NOMO-1 treated with dmso at 0.1 percent for 144 hours (cell line): Measurements from ENCODE around the gene MTA1.

Source experiments
- DNase-seq: peaks from one replicate; lab custom pipeline; 2025; ENCODE audit not compliant: unreplicated experiment; lab: John Stamatoyannopoulos, UW

The MTA1 gene

DNA sequence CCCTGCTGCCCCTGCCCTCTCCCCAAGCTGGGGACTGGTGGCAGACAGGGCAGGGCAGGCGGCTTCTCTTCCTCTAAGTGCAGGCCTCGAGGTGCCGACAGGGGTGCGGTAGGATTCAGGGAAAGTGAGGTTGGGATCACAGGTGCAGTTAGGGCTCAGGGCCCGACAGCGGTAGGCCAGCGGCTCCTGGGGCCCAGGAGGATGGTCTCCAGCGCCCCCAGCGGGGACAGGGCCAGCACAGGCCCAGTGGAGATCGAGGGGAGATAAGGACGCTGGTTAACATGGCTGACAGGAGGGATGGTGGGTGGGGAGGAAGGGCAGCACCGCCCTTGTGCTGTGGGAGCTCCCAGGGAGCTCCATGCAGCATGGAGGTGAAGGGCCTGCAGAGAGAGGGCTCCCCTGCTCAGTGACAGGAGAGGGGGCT is 66.1 kb downstream of the MTA1 start:
- peak; percentile 9 for DNase-seq

DNA sequence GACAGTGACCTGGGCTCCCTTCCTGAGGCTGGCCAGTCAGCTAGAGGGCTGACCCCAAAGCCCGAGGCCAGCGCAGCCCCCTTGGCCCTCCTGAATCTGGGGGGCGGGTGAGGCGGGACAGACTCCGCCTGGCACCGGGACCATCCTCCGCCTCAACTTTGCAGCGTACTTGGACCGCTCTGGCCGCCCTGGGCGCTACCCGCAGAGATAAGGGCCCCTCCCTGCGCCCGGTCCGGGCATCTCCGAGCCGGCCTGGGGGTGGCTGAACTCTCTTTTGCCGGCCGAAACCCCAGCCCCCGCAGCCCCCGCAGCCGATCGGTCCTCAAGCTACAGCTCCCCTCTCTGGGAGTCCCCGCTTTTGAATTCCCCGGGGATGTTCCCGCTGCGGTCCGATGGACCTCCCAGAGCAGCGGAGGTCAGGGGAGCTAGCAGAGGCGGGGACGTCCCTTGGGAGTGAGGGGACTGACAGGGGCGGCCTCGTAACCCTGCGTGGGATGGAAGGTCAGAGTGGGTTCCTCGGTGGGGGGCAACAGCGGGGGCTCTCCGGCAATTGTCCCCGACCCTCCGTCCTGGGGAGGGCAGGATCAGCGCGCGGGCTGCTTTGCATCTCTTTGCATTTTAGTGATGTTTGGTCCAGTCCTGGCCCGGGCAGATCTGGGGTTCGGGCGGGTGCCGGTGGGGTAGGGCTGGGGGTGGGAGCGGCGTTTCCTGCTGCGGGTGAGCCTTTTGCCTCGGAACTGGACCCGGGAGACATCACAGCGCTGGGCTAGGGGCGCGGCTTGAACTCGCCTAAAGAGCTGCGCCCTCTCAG is 66.7 kb downstream of the MTA1 start, which contains the start of gene CRIP1:
CRIP1 (plus strand) TSS at position 724 of the 811 bp plus-strand sequence. CDS start 374 bp downstream, outside the sequence.
- no peak for DNase-seq

GRCh38 chr14:105486974-105487448 is 67.4 kb downstream of the MTA1 start:
- DNase-seq = no peak

- peak; percentile 55 for DNase-seq
Measured at GRCh38 chr14:105487449-105487985, 67.9 kb downstream of the MTA1 start.

GRCh38 chr14:105487986-105488777 is 68.6 kb downstream of the MTA1 start:
- DNase-seq = no peak

GRCh38 chr14:105488781-105489541 is 69.3 kb downstream of the MTA1 start:
- DNase-seq = no peak

- peak; percentile 86 for DNase-seq
Measured at GRCh38 chr14:105489542-105490266, 70.1 kb downstream of the MTA1 start.

- DNase-seq = no peak
Measured at GRCh38 chr14:105490267-105490571, 70.6 kb downstream of the MTA1 start.

DNA sequence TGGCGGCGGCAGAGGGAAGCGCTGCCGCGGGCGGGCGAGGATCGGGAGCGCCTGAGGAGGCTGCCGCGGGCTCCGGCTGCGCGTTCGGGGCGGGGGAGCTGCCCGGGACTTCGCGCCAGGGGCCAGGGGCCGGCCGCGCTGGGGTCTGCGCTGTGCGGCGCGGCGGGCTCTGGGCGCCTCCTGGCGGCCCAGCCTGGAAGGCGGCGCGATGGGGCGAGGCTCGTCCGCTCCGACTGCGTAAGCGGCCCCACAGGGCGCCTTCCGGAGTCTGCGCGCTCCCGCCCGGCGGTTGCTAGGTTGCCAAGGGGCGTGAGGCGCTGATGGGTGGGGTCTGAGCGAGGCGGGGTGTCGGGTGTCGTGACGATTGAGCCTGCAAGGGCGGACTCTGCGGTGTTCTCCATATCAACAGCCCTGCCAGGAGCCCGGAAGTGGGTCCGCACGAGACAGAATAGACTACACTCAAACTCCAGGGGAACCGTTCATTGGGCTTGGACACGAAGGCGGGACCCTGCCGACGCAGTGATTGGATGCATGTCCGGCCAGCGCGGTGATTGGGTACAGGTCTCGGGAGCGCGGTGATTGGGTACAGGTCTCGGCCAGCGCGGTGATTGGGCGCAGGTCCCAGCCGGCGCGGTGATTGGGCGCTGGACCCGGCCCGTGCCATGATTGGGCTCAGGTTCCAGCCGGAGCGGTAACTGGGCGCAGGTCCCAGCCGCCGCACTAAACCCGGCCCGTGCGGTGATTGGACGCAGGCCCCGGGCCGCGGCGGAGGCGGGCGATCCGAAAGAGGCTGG is 71.1 kb downstream of the MTA1 start, which contains the start of gene TEDC1:
TEDC1 (plus strand) TSS at position 675 of the 794 bp plus-strand sequence. CDS start 130 bp downstream, outside the sequence.
- peak; percentile 100 for DNase-seq

- peak; percentile 57 for DNase-seq
Measured at GRCh38 chr14:105491366-105491973, 71.8 kb downstream of the MTA1 start.

DNA sequence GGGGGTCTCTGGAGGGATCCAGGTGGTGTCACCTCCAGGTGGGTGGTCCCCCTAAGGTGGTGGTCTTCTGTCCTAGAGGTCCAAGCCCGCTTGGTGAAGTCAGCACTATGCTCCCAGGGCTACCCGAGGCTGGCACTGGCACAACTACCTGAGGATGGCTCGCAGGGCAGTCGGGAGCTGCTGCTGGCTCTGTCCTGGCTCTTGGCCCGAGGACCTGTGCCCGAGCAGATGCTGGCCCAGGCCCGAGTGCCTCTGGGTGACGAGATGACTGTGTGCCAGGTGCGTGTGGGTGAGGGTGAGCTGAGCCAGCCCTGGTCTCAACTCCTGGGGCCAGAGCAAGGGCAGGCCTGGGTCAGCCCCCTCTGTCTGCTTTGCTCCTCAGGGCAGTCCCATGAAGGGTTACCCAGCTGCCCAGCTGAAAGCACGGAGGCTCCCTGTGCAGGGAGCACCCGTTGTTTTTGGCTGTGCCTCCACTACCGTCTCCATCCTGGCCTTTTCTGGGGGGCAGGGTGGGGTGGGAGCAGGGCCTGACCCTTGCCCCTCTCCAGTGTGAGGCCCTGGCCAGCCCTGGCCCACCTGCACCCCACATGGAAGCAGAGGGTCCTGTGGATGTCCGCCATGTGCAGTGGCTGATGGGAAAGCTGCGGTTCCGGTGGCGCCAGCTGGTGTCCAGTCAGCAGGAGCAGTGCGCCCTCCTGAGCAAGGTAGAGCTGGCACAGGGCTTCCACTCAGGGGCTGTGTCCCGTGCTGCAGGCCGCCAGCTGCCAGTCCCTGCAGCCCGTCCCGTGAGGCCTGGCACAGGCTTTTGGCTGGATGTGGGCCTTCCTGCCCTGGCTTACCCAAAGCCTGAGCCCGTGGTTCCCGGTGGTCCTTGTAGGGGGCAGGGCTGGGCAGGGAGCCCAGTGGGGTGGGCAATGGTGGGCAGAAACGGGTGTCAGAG is 72.7 kb downstream of the MTA1 start:
- no peak for DNase-seq

- DNase-seq = no peak
Measured at GRCh38 chr14:105492971-105493871, 73.6 kb downstream of the MTA1 start.

DNA sequence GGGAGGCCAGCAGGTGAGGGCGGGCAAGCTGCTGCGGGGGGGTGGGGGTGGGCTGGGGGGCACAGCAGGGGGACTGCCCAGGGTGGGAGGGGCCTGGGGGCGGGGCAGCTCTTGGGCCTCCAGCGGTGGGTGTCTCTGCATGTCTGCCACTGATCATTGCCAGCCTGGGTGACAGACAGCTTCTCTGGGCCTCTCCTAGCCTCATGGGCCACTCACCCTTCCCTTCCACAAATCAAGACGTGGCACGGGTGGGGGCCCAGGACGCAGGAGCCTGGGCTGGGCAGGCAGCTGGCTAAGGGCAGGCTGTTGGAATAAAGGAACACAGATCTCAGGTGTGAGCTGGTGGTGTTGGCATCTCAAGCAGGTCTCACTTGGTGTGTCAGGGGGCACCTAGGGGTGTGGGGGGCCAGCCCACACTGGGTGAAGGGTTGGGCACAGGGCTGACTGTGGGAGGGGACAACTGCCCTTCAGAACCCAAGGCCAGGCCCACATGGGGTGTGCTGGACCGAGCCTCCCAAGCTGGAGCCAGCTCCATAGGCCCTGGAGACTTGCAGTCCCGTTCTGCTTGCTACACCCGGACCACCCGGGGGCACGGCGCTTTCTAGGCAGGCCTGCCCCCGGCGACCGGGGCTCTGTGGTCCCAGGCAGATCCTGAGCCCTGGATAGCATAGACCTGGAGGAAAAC is 74.4 kb downstream of the MTA1 start:
- DNase-seq = no peak

DNA sequence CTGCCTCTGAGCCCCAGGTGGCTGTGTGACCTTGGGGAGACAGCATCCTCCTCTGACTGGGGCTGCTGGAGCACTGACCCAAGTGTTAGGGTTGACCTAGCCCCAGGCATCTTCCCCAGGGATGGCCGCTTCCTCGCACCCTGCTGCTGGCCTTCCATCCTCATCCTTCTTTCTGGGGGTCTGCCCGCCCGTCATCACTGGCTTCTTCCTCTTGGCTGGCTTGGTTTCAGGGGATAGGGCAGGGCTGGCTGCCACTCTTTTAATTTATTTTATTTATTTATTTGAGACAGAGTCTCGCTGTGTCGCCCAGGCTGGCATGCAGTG is 74.9 kb downstream of the MTA1 start:
- DNase-seq = no peak

DNA sequence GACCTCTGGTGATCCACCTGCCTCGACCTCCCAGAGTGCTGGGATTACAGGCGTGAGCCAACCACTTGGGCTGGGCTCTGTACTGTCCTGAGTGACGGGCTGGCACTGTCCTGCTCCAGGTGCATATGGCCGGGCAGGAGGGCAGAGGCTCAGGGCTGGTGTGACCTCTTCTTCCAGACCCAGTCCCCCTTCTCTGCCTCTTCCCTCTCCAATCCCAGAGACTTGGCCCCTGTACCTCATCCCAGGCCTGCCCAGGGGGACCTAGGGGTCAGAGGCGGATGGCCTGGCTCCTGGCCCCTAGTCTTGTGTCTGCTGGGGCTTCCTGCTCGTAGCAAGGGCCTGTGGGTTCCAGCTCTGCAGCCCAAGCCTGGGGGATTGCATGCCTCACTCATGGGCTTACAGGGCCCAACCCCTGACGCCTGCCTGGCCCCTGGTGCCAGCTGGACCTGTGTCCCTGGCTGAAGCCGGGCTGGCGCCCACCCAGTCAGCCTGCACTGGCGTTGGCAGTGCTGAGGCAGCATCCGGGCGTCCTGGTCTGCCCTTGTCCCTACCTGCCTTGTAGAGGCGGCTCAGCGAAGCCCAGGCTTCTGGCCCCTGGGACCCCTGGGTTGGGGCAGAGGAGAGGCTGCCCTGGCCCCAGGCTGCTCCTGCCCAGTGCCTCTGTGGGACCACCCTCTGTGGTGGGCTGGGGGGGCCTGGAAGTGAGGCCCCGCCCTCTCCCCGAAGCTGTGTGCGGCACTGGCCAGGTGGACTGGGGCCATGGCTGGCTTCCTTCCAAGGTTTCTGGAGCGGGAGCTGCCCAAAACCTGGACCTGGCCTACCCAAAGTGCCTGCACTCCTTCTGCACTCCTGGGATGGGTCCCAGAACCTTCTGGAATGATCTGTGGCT is 75.7 kb downstream of the MTA1 start:
- DNase-seq = no peak
